GM13976 (cell line): ENCODE measurements around the gene SUMO2.
"Not testable (repeated sequence)": the region's sequence is repeated elsewhere in the genome, so short reads cannot be mapped to it uniquely, and the experiment has no call there.

Experiments used
- DNase-seq: peaks from one replicate; pipeline ENCODE4 v3.0.0; 2012; ENCODE audit warnings: low spot score
- in situ Hi-C: fragments of 300-500 bp; cut with MboI; formaldehyde crosslinking; loops from one replicate; pipeline ENCODE4 v1.12.0; 2022; ENCODE audit warnings: low sequenced_read_pairs, mixed read lengths, inconsistent platforms; ENCODE audit not compliant: unreplicated experiment
- TF ChIP-seq, protein P1 (sequence below): IDR thresholded peaks from 2 replicates; pipeline ENCODE4 v1.5.1; 2012; ENCODE audit warnings: borderline replicate concordance, mild to moderate bottlenecking; ENCODE audit not compliant: insufficient read depth; ENCODE audit errors: extremely low read depth, missing control alignments, control extremely low read depth

SUMO2 gene

GRCh38 chr17:75129576-75129975 lies 53.2 kb downstream of the SUMO2 start:
- in situ Hi-C loops, result no loop called here
- TF ChIP-seq, protein P1, sequence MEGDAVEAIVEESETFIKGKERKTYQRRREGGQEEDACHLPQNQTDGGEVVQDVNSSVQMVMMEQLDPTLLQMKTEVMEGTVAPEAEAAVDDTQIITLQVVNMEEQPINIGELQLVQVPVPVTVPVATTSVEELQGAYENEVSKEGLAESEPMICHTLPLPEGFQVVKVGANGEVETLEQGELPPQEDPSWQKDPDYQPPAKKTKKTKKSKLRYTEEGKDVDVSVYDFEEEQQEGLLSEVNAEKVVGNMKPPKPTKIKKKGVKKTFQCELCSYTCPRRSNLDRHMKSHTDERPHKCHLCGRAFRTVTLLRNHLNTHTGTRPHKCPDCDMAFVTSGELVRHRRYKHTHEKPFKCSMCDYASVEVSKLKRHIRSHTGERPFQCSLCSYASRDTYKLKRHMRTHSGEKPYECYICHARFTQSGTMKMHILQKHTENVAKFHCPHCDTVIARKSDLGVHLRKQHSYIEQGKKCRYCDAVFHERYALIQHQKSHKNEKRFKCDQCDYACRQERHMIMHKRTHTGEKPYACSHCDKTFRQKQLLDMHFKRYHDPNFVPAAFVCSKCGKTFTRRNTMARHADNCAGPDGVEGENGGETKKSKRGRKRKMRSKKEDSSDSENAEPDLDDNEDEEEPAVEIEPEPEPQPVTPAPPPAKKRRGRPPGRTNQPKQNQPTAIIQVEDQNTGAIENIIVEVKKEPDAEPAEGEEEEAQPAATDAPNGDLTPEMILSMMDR, result no peak
- no peak for DNase-seq

DNA sequence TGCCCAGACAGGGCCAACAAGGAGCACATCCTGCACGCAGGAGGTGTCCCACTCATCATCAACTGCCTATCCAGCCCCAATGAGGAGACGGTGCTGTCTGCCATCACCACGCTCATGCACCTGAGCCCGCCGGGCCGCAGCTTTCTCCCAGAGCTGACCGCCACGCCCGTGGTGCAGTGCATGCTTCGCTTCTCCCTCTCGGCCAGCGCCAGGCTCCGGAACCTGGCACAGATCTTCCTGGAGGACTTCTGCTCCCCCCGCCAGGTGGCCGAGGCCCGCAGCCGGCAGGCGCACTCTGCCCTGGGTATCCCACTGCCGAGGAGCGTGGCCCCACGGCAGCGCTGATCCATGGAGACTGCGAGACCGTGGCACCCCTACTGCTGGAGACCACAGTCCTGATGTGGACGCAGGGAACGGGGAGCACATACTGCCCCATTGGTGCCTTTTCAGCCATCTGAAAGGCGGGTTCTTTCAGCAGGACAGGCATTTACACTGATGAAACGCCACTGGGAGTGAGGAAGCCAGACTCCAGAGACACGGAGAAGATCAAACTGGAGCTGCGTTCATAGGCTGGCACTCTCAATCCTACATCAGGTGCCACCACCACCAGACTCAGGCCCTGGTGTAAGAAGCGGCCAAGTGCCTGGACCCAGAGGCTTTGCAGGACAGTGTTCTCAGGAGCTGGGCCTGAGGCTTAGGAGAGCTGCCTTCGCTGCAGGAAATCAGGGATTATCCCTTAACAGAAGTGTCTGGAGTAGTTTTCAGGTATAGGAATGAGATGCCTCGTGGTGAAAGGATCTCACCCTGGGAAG lies 53.9 kb downstream of the SUMO2 start:
- TF ChIP-seq, protein P1, result no peak
- in situ Hi-C loops, result no loop called here

DNA sequence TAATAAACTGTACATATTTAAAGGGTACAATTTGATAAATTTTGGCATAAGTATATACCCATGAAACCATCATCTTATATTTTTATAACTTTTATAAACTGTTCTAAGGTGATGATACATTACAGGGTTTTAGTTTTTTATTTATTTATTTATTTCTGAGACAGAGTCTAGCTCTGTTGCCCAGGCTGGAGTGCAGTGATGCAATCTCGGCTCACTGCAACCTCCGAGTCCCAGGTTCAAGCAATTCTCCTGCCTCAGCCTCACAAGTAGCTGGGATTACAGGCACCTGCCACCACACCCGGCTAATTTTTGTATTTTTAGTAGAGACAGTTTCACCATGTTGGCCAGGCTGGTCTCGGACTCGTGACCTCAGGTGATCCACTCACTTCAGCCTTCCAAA lies 54.8 kb downstream of the SUMO2 start:
- DNase-seq, in situ Hi-C loops: not testable (repeated sequence)

More for the DNA sequence above, 53.9 kb downstream of the SUMO2 start:
- DNase-seq, result no peak

- TF ChIP-seq, protein P1, result no peak
- in situ Hi-C loops, result no loop called here
- no peak for DNase-seq
These were observed 55.8 kb downstream of the SUMO2 start for GRCh38 chr17:75126954-75127353.

GRCh38 chr17:75125984-75126383 lies 56.8 kb downstream of the SUMO2 start:
- TF ChIP-seq, protein P1, result no peak
- in situ Hi-C loops, result no loop called here
- DNase-seq, result peak; percentile 41

DNA sequence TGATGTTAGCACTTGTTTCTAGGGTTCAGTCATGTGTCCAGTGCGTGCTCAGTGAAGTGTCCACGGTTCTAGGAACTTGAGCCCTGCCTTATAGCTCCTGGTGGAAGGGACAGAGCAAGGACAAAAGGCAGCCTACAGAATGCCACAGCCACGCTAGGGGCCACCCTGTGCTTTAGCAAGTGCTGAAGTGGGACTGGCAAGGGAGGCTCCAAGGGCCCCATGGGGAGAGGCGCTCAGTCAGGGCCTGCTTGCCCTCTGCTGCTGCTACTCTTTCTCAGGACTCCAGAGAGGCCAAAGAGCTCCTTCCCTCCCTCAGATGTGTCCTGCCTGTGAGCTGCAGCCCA lies 58.0 kb downstream of the SUMO2 start:
- TF ChIP-seq, protein P1, result no peak
- no peak for DNase-seq
- in situ Hi-C loops, result no loop called here

DNA sequence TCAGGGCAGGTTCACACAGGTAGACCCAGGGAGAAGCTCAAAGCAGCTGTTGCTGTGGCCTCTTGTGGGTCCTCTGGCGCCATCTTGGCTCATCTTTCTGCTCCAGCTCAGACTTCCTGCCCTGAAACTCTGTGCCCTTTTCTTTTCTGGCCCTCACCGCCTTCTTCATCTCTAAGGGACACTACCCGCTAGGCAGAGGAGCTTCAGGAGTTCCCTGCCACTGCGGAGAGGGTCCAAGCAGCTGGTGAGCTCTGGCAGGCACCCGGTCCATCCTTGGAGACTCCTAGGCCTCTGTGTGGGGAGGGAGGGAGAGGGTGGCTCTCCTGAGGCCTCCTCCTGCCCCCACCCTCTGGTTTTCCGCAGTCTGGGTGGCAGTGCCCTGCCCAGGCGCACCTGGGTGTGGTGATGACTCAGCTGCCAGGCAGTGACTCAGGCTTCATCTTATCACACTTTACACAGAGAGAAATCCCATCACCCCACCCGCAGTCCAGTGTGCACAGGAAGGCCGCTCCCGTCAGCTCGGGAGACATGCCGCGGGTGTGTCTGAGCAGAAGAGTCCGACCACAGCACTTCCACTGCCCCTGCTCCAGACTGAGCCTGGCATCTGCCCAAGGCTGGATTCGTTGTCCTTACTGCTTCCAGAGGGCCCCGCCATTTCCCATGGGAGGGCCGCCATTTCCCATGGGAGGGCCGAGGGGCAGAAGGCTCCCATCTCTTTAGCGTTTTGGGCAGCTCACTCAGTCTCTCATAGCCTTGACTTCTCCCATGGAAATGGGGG lies 58.5 kb downstream of the SUMO2 start:
- in situ Hi-C loops, result no loop called here
- TF ChIP-seq, protein P1, result no peak
- no peak for DNase-seq
